Stimulated activated CD4-positive, alpha-beta T cell treated with anti-CD3 and anti-CD28 coated beads, Interleukin-1b, Interleukin-23, amount 100 ng/mL, for 24 hours (primary cell): ENCODE data around the gene GBGT1.
"Not testable (repeated sequence)": the region's sequence is repeated elsewhere in the genome, so short reads cannot be mapped to it uniquely, and the experiment has no call there.

ENCODE experiments used
- DNase-seq, 4 experiments: peaks; one replicate each; pipeline ENCODE4 v3.0.0-alpha.2; 2020; ENCODE audit warnings: low read depth in 4 of 4, low spot score in 1 of 4

Gene GBGT1

DNA sequence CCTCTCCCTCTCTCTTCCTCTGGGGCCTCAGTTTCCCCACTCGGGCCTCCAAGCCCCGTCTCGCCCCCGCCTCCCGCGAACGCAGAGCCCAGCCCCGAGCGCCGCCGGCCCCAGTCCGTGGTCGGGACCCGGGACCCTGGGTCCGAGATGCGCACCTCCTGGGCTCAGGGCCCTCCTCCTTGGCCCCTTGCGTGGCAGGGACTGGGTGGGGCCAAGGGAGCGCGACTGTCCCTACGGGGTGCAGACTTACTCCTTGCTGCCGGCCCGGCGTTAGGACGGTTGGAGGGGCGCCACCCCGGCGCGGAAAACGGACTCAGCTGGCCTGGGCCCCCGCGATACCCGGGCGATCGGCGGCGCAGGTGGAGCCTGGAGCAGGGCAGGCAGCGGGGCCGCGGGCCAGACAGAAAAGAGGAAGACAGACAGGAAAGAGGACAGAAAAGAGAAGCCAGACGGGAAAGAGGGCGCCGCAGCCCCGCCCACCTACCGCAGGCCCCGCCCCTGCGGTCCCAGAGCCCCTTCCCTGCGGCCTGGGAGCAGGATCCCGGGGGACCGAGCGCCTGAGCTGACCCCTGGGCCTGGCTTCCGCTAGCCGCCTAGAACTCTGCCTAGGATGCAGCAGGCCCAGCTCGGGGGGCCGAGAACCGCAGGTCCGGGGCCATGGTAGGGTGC lies at the start of gene GBGT1:
TSS of gene GBGT1 (minus strand) at position 411 of the 669 bp plus-strand sequence. CDS start 1,502 bp downstream, outside the sequence.
- DNase-seq = no peak

DNA sequence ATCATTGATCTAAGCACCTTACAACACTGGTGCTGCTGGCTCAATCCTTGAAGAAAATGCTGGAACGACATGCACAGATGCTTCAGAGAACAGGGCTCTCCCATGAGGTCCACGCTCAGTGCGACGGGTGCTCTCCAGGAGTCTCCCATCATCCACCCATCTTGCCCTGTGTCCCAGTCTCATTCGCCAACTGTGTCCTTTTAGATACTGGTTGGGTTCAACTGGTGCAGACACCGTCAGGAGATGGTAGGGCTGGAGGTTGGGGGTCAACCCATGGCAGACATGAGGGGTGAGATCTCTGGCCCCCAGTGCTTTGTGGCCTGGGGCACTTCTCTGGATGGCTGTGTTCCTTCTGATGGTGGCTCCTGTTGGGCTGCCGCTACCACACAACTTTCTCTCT lies 46.9 kb upstream of the GBGT1 start:
- no peak for DNase-seq

DNA sequence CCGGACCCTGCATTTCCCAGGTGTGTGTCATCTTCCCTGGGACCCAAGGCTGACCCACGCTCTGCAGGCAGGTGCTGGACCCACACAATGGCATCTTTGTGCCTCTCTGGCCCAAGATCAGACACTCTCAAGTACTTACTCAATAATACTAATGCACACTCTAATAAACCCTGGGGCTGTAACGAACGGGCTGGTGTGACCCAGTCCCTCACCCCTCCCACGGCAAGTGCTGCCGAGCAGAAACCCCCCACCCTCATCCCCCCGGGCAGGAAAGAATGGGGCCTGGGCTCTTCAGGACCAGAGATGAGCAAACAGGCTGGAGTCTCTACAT lies 46.5 kb upstream of the GBGT1 start:
- DNase-seq = no peak

DNA sequence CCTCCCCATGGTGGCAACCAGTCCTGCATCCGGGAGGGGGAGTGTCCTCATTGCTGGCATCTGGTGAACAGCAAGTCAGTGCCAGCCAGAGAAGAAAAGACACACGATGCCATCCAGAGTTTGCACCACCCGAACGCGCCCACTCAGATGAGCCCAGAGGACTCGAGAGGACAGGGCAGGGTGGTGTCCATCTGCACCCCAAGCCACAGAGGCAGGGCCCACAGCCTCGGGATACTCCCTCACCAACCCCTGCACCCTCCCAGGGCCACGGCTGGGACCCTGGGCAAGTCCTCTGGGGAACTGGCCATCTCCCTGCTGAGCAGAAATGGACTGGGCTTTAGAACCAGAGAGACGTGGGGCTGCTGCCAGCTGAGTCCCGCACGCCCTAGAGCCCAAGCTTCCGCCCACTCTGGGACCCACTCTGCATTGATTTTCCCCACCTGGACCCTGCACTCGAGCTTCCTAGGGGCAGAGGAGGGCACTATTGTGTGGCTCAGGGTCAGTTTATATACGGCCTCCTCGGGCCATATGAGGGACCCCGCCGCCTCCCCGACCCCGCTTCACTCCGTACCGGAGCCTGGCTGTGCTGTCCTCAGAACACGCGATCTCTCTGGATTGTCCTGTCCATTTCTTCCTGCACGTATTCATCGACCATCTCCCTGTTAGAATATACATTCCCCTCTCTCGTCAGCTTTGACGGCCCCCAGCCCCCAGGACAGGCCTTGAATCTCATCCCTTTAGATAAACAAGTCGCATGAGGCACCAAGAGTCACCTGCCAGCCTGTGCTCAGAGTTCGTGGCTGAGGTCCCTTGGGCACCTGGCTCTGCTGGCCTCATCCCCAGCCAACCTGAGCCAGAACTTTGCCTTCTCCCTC lies 45.9 kb upstream of the GBGT1 start:
- DNase-seq = not testable (repeated sequence)

DNA sequence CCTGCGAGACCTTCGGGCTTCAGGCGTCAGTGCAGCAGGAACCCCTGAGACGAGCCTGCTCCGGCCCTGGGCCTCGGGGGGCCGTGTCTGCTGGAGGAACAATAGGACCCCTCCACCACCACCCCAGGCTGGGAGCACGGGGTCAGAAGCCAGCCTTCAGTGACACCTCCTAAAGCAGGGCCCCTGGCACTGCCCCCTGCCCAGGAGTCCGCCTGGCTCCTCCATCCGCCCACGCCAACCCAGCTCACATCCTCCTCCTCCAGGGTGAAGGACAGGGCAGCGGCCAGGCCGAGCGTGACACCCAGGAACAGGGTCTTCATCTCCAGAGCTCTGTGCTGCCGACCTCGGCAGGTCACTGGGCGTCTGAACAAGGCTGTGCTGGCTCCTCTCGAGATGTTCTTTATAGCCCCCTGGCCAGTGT lies 45.2 kb upstream of the GBGT1 start, which contains the start of gene OBP2B:
TSS of gene OBP2B (minus strand) at position 371 of the 421 bp plus-strand sequence. CDS start at position 320, 51 bp downstream.
- not testable (repeated sequence) for DNase-seq

DNA sequence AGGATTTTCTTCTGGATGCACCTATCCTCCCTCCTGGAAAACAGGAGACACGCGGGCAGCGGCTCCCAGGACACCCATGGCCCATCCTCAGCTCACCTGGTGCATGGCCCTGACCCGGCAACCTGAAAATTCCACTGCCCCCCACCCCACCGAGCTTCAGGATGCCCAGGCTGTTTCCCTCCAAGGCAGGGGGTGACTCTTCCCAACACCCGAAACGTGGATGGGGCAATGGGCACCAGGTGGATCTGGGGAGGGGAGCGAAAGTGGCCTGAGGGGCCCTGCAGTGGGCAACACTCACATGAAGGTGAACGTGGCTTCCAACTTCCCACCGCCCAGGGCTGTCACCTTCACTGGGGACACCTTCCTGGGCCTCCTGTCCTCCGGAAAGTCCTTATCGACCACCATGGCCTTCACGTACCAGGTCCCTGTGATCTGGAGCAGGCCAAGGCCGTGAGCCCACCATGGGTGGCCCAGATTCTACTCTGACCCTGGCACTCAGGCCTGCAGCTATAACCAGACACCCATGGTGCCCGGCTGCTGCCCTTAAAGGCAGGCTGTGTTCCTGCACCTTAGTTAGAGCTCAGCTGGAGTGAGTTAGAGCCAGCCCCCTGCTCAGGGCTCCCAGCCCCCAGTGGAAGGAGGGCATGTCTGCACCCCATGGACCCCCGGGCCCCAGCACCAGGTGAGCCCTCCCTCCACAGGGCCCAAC lies 44.6 kb upstream of the GBGT1 start:
- DNase-seq = not testable (repeated sequence)

DNA sequence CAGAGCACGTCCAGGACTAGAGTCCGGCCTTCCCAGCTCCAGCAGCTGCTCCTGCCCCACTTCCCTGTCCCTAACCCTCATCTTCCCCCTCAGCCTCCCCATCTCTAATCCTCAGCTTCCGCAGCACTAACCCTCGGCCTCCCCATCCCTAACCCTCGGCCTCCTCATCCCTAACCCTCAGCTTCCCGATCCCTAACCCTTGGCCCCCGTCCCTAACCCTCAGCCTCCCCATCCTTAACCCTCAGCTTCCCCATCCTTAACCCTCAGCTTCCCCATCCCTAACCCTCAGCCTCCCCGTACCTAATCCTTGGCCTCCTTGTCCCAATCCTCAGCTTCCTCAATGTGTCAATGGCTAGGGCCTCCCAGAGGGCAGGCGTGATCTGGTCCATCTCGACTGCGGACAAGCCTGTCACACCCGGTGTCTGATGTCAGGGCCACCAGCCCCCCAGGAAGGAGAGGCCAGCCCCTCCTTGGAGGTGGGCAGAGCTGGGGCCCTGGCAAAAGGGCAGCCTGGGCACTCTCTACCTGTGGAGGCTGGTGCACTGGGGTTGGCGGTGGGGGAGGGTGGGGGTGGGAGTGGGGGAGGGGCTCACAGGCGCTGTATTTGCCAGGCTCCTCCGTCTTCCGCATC lies 43.9 kb upstream of the GBGT1 start:
- no peak for DNase-seq

DNA sequence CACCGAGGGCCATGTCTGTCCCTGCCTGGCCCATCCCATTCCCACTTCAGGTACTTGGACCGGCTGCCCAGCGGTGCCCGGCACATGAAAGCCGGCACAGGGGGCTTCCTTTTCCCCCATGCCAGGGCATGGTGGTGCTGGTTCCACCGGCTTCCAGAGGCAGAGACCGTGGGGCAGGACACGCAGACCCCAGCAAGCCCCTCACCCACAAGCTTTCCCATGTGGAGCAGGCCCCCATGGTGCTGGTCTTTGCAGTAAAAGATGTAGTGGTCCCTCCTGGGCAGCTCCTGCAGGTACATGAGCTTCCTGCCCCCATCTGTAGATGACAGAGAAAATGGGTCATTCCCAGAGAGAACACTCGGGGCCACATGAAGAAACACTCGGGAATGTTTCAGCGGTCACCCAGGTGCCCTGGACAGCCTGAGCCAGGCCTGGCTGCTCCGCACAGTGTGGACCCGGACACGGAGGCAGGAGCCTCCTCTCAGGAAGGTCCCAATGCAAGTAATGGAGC lies 43.4 kb upstream of the GBGT1 start:
- DNase-seq = no peak

DNA sequence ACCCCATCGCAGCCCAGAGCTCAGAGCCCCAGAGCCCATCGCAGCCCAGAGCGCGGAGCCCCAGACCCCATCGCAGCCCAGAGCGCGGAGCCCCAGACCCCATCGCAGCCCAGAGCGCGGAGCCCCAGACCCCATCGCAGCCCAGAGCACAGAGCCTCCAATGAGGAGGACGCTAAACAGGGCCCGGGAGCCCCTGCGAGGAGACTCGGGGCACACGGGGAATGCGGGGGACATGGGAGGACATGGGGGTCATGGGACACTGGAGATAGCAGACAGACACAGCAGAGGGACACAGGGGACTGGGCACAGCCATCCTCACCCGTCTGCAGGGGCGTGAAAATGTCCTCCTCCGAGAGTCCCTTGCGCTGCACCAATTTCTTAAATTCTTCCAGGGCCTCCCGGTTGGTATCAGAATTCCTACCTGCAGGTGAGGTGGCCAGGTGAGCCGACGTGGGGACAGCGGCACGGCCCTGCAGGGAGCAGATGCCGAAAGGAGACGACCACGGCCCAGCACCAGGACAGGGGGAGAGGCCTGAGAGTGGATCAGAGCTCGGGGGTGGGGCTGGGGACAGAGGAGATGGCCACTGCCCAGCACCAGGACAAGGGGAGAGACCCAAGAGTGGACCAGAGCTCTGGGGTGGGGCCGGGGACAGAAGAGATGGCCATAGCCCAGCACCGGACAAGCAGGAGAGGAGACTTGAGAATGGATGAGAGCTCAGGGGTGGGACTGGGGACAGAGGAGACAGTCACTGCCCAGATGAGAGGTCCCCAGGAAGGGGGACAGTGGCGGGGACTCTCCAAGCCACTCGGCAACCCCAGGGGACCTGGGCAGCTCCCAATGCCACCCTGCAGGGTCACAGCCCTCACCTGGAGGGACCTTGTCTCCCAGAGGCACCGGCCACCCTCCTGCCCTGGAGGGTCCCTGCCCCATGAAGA lies 42.5 kb upstream of the GBGT1 start:
- no peak for DNase-seq

DNA sequence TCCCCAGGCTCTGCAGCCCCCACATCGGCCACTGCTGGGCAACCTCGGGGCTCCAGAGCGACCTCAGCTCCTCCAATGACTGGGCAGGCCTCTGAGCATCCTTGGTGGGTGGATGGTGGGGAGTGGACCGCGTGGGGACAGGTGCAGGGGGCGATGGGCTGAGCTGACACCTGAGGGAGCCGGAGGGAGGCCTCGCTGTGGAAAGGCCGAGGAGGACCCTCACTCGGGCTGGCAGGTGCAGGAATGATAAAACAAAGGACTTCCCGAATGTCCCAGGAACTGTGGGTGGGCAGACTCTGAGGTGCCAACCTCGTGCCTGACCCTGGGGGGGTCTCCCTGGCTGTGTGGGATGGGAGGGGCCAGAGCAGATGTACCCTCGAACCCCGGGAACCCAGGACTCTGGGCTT lies 41.8 kb upstream of the GBGT1 start:
- DNase-seq = not testable (repeated sequence)

DNA sequence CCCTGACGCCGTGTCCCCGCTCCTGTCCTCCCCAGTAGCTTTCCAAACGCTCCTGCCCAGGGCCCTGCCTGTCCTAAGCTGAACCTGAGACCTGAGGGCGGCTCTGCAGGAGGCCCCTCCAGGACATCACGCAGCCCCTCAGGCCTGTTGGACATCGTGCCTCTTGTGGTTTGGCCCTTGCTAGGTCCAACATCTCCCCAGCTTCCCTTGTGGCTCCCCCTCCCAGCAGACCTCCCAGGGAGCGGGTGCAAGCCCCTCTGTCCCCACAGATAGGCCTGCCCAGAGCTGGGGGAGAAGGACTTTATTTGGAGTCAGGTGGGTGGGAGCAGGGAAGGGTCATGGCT lies 41.3 kb upstream of the GBGT1 start:
- no peak for DNase-seq

DNA sequence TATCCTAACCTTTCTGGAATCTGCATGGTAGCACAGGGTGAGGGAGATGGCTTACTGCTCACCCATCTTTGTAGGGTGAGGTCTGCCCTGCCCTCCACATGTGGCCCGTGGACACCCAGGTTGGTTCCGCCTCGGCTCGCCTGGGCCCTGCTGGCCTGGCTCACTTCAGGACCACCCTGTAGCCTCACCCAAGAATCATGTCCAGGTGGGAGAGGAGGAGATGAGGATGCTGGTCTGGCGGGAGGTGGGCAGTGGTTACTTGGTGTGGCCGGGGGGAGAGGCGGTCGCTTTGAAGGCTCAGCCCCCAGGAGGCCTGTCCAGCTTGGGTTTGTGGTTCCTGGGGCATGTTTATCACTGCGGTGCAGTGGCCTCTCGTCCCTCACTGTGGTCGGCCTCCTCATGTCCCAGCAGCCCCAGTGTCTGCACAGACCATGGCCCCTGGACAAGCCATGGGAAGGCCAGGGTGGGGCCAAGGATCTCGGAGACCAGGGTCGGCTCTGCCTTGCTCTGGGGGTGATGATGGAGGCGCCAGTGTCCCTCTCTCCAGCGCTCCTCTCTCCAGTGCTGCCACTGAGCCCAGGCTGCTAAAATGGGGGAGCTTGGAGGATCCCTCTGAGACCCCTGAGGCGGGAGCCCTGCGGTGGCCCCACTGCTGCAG lies 40.8 kb upstream of the GBGT1 start:
- no peak for DNase-seq

DNA sequence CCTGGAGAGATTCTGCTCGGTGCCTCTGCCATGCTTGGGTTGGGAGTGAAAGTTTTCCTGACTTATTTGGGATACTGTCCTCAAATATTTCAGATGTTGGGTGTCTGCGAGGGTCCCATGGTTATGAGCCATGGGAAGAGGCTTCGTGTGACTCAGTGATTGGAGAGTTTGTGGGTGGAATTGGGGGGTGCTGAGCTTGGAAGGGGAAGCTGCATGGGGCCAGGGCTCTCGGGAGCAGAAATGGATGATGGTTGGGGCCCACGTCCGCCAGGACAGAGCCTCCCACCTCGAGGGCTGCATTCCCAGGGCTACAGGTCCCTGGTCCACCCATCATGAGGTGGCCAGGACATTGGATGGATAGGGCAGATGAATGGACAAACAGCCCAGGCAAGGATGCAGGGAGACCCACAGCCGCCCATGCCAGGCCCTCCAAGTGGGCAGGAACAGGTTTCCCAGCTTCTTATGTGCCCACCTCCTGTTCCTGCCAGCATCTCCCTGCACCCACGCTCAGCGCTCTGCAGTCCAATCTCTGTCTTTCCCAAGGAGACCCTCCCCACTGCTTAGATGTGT lies 39.9 kb upstream of the GBGT1 start:
- DNase-seq = no peak

DNA sequence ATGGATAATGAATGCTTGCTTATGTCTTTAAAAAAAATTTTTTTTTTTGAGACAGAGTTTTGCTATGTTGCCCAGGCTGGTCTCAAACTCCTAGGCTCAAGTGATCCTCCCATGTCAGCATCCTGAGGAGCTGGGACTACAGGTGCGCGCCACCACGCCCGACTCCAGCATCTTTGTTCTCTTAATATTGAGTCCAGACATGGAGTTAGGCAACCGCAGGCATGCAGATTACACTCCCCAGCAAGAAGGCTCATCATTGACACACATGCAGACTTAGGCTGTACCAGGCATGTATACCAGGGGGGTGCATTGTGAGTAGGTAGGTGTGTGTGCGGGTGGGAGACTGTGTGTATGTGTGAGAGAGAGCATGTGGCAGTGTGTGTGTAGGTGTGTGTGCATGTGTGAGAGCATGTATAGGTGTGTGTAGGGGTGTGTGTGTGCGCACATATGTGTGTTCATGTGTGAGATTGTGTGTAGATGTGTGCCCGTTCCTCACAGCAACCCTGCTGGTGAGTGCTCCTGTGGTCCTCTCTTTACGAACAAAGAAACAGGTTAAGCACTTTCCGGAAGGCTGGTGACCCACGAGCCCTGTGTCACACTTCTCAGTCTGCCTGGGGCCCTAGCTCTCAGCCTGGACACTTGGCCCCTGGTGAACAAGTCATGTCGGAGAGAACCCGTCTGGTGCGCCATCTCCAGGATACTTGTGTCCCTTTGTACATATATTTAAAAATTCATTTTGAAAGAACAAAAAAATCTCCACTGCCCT lies 39.2 kb upstream of the GBGT1 start:
- DNase-seq = no peak

DNA sequence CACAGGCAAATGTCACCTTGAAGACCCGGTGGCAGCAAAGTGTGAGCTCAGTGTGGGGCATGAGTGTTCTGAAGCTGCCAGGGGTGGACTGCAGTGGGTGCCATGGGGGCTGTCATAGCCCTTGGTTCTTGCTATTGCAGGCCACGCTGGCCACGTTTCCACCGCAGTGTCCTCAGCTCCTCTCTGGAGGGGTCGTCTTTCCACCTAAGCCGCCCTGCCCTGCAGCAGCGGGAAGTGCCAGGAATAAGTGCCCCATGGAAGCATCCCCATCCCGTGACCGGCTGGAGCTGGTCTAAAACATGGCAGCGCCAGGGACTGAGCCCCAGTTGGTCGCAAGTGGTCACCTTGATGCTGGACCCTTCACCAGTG lies 38.4 kb upstream of the GBGT1 start:
- no peak for DNase-seq

DNA sequence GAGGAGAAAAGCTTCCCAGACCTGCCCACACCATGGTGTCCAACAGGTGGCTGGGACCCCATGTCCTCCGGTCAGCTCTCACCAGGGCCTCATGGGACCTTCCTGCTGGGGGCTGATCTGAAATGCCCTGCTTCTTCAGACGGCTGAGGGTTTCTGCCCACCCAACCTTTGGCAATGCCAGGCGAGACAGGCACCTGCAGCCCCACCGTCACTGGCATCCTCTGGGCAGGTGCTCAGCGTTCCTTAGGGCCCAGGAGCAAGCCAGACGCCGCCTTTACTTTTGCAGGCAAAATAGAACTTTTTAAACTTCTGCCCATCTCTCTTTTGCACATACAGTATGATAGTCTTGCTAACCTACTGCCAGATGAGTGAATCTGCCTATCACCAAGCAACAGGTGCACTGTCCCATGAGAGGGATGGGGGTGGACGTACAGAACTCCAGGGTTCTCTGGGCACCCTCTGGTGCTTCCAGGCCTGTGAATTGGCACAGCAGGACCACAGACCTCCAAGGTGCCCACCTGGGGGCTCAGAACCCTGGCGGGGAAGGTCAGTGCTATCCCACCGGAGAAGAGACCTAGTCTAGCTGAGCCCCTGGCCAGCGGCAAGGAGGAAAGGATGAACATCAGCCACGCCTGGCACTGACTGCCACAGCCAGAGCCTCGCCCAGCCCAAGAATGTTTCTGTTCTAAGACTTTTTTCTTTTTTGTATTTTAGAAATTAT lies 37.9 kb upstream of the GBGT1 start:
- no peak for DNase-seq

DNA sequence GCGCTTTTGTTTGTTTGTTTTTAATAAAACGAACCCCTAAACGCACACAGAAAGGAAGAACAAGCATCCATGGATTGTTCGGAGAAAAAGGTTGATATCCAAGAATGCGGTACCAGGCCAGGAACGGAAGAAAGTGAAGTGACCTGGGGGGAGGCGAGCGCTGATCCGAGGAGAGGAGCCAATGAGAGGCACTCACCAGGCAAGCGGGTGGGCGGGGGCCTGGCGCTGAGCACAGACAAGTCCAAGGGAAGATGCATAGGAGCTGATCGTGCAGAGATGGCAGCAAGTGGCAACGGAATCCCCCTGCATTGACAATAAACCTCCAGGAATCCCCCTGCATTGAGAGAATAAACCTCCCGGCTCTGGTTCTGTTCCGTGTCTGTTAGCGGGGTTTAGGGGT lies 36.9 kb upstream of the GBGT1 start:
- no peak for DNase-seq
